Keratinocyte (primary cell): ENCODE measurements around the gene BSCL2. TPM values are rescaled to one million over a fixed set of nuclear protein-coding genes. Genes with fewer than 3 reads are reported as not detected.
A peak's percentile ranks its signal among the peaks of the same experiment; 100 is the strongest.
"Not testable (repeated sequence)": the region's sequence is repeated elsewhere in the genome, so short reads cannot be mapped to it uniquely, and the experiment has no call there.

ENCODE experiments used
- DNase-seq: peaks from one replicate; pipeline ENCODE4 v3.0.0-alpha.2; 2011; ENCODE audit warnings: low read depth, missing footprints, low spot score
- FAIRE-seq: peaks from 2 replicates; lab custom pipeline; 2011; peaks lifted over from hg19 to GRCh38; lab: Jason Lieb, UNC
- H2AFZ ChIP-seq: 2 replicates; pipeline ENCODE4 v1.6.0; 2012; ENCODE audit warnings: low read length, control low read depth, inconsistent platforms; ENCODE audit not compliant: control insufficient read depth
- H3K27ac ChIP-seq: 2 replicates; pipeline ENCODE4 v1.5.1; 2011; ENCODE audit warnings: low read length; ENCODE audit not compliant: control insufficient read depth, insufficient read depth
- H3K27me3 ChIP-seq: 3 replicates; pipeline ENCODE4 v1.6.0; 2011; ENCODE audit warnings: low read length; ENCODE audit not compliant: control insufficient read depth, insufficient read depth; ENCODE audit errors: extremely low read depth
- H3K36me3 ChIP-seq, 2 experiments: 2 replicates in 1 of 2; 3 replicates in 1 of 2; pipeline ENCODE4 v1.5.1; 2011; ENCODE audit warnings: low read length in 2 of 2, mild to moderate bottlenecking in 1 of 2; ENCODE audit not compliant: control insufficient read depth in 2 of 2, insufficient read depth in 2 of 2; ENCODE audit errors: extremely low read depth in 1 of 2
- H3K4me1 ChIP-seq: 3 replicates; pipeline ENCODE4 v1.5.1; 2011; ENCODE audit warnings: low read length; ENCODE audit not compliant: control insufficient read depth, insufficient read depth; ENCODE audit errors: extremely low read depth
- H3K4me2 ChIP-seq: 3 replicates; pipeline ENCODE4 v1.6.0; 2011; ENCODE audit warnings: low read depth, low read length; ENCODE audit not compliant: control insufficient read depth, insufficient read depth; ENCODE audit errors: extremely low read depth
- H3K4me3 ChIP-seq, 3 experiments: fragments of 200-600 bp in 1 of 3; sonication (generic) in 1 of 3; 2 replicates in 2 of 3; 3 replicates in 1 of 3; pipeline ENCODE4 v1.5.1; 2011 to 2016; ENCODE audit warnings: low read length in 3 of 3, mild to moderate bottlenecking in 3 of 3, control low read depth in 2 of 3, inconsistent platforms in 1 of 3, low read depth in 1 of 3, mixed read lengths in 1 of 3, mixed run types in 1 of 3, moderate library complexity in 1 of 3; ENCODE audit not compliant: control insufficient read depth in 2 of 3, insufficient read depth in 2 of 3; ENCODE audit errors: extremely low read depth in 1 of 3
- H3K79me2 ChIP-seq: 2 replicates; pipeline ENCODE4 v1.6.0; 2012; ENCODE audit warnings: low read length; ENCODE audit not compliant: control insufficient read depth, insufficient read depth
- H3K9ac ChIP-seq: 3 replicates; pipeline ENCODE4 v1.6.0; 2011; ENCODE audit warnings: low read length; ENCODE audit not compliant: control insufficient read depth, insufficient read depth; ENCODE audit errors: extremely low read depth
- H3K9me1 ChIP-seq: 3 replicates; pipeline ENCODE4 v1.6.0; 2011; ENCODE audit warnings: low read length; ENCODE audit not compliant: control insufficient read depth, insufficient read depth; ENCODE audit errors: extremely low read depth
- H3K9me3 ChIP-seq: 2 replicates; pipeline ENCODE4 v1.5.1; 2012; ENCODE audit warnings: low read depth, low read length; ENCODE audit not compliant: control insufficient read depth
- H4K20me1 ChIP-seq: 3 replicates; pipeline ENCODE4 v1.6.0; 2011; ENCODE audit warnings: low read length; ENCODE audit not compliant: control insufficient read depth, insufficient read depth; ENCODE audit errors: extremely low read depth
- EZH2 ChIP-seq: IDR thresholded peaks from one replicate; pipeline ENCODE4 v1.6.1; 2012; ENCODE audit warnings: inconsistent platforms, mild to moderate bottlenecking, low read length, moderate library complexity
- dilution Hi-C: fragments of 300-500 bp; cut with MboI; formaldehyde crosslinking; loops from one replicate; pipeline ENCODE4 v1.7.0; 2020; ENCODE audit warnings: low sequenced_read_pairs; ENCODE audit not compliant: extremely low pct_ligation_motif_present
- polyA plus RNA-seq, 5 experiments: library from polyadenylated mRNA; depleted of rRNA in 3 of 5; stranded (reverse) in 3 of 5; stranded (forward) in 1 of 5; unstranded in 1 of 5; fragments of >200 nt; gene quantifications; 1 replicate in 1 of 5; 2 replicates in 3 of 5; 3 replicates in 1 of 5; pipeline versions ENCODE4 v1.2.1 to v1.2.3, GENCODE V29; 2011 to 2012; ENCODE audit warnings: missing spikeins in 2 of 5, low read depth in 1 of 5, low replicate concordance in 1 of 5
- TF ChIP-seq, protein P1 (sequence below), 3 experiments: IDR thresholded peaks in 1 of 3; conservative IDR thresholded peaks in 1 of 3; optimal IDR thresholded peaks in 1 of 3; 2 replicates in 2 of 3; 3 replicates in 1 of 3; pipeline versions ENCODE3 to v1.5.1; 2011; ENCODE audit warnings: low read length in 3 of 3, mild to moderate bottlenecking in 3 of 3, moderate library complexity in 2 of 3, control low read depth in 1 of 3, inconsistent platforms in 1 of 3; ENCODE audit not compliant: insufficient read depth in 2 of 3; ENCODE audit errors: extremely low read depth in 1 of 3

The BSCL2 gene
- polyA plus RNA-seq, 1 donor (not counting 4 experiments of a cell fraction or from before 2014, with no cell fraction given): 21.9 TPM

DNA sequence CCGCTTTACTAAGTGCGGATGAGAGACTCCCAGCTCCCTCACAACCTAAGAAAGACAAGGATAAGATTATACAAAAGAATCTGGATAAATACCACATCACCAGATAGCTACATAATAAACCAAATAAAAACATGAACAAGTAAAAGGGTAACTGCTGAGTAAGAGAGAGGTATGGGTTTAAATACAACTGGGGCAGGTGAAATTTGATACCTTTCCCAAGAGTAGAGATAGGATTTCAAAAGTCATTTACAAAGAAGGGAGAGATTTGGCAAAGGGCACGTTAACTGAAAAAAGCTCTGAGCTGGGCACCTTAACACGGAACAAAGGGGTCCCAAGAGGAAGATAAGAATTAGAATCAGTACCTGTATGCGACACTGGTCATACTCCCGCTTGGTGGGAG lies 30.1 kb downstream of the BSCL2 start:
- H3K79me2 ChIP-seq: peaks cover 36% of the 10 kb centered on the region

DNA sequence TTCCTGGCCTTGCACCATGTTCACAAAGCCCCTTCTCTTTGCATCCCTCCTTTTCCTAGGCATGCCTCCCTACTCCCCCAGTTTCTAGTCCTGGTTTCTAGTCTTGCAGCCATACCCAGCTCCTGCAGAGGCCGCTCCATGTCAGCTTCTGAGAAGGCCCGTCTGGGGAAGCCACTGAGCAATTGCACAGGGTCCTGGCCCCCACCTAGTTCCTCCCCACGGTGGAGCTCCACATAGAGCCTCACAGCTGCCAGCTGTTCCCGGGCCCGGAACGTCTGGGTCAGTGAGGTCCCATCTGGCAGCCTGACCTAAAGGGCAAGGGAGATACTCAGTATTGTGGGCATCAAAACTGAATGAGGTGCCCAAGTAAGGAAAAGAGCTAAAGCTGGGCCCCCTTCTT lies 30.5 kb downstream of the BSCL2 start:
- no peak for FAIRE-seq
- peaks cover 11 to 19% of the 10 kb centered on the region in 2 experiments for H3K36me3 ChIP-seq
- dilution Hi-C loops: no loop called here

More for the DNA sequence above, 30.1 kb downstream of the BSCL2 start:
- no peak for FAIRE-seq
- Histone ChIP-seq H4K20me1 (no peaks in the 10 kb centered on the region), H3K27me3 (no peaks in the 10 kb centered on the region), H3K27ac (peak overlapping the region; percentile 14), H3K9me3 (no peaks in the 10 kb centered on the region), H3K9ac (no peak overlapping the region), H3K4me2 (no peak overlapping the region), H3K9me1 (no peaks in the 10 kb centered on the region), H2AFZ (no peak overlapping the region), H3K36me3 (peaks cover 11 to 19% of the 10 kb centered on the region in 2 experiments), H3K4me1 (peaks cover 20% of the 10 kb centered on the region), H3K4me3 (no peak overlapping the region)
- TF ChIP-seq, protein P1, sequence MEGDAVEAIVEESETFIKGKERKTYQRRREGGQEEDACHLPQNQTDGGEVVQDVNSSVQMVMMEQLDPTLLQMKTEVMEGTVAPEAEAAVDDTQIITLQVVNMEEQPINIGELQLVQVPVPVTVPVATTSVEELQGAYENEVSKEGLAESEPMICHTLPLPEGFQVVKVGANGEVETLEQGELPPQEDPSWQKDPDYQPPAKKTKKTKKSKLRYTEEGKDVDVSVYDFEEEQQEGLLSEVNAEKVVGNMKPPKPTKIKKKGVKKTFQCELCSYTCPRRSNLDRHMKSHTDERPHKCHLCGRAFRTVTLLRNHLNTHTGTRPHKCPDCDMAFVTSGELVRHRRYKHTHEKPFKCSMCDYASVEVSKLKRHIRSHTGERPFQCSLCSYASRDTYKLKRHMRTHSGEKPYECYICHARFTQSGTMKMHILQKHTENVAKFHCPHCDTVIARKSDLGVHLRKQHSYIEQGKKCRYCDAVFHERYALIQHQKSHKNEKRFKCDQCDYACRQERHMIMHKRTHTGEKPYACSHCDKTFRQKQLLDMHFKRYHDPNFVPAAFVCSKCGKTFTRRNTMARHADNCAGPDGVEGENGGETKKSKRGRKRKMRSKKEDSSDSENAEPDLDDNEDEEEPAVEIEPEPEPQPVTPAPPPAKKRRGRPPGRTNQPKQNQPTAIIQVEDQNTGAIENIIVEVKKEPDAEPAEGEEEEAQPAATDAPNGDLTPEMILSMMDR (optimal IDR thresholded peaks at IDR 0.05 in 1 of 3, IDR thresholded peaks at IDR 0.05 in 1 of 3, conservative IDR thresholded peaks at IDR 0.05 in 1 of 3; ENCODE audit: extremely low read depth in 1 of 3, insufficient read depth in 2 of 3, low read length in 3 of 3): no peak
- TF ChIP-seq EZH2: no peak
- dilution Hi-C loops: no loop called here
- DNase-seq: no peak

DNA sequence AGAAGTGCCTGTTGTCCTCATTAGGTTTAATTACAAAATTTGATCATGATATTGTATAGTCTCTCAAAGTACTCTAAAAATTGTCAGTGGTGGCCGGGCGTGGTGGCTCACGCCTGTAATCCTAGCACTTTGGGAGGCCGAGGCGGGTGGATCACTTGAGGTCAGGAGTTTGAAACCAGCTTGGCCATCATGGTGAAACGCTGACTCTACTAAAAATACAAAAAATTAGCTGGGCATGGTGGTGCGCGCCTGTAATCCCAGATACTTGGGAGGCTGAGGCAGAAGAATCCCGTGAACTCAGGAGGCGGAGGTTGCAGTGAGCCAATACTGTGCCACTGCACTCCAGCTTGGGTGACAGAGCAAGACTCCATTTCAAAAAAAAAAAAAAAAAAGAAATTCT lies 31.8 kb downstream of the BSCL2 start:
- H3K36me3 ChIP-seq: peaks cover 11 to 19% of the 10 kb centered on the region in 2 experiments

More for the DNA sequence above, 30.5 kb downstream of the BSCL2 start:
- H3K9ac ChIP-seq: no peak overlapping the region
- no peaks in the 10 kb centered on the region for H4K20me1 ChIP-seq
- no peak overlapping the region for H2AFZ ChIP-seq
- no peak overlapping the region for H3K4me3 ChIP-seq
- H3K9me1 ChIP-seq: no peaks in the 10 kb centered on the region
- peaks cover 40% of the 10 kb centered on the region for H3K79me2 ChIP-seq
- no peak overlapping the region for H3K4me2 ChIP-seq
- H3K27me3 ChIP-seq: no peaks in the 10 kb centered on the region
- DNase-seq: no peak
- H3K27ac ChIP-seq: no peak overlapping the region
- TF ChIP-seq EZH2: no peak
- TF ChIP-seq, protein P1 (optimal IDR thresholded peaks at IDR 0.05 in 1 of 3, IDR thresholded peaks at IDR 0.05 in 1 of 3, conservative IDR thresholded peaks at IDR 0.05 in 1 of 3; ENCODE audit: extremely low read depth in 1 of 3, insufficient read depth in 2 of 3, low read length in 3 of 3): no peak
- no peaks in the 10 kb centered on the region for H3K9me3 ChIP-seq
- H3K4me1 ChIP-seq: peaks cover 20% of the 10 kb centered on the region

More for the DNA sequence above, 31.8 kb downstream of the BSCL2 start:
- H3K9me3 ChIP-seq, H2AFZ ChIP-seq, FAIRE-seq, H3K4me3 ChIP-seq, DNase-seq, H4K20me1 ChIP-seq, H3K9me1 ChIP-seq, H3K4me2 ChIP-seq, dilution Hi-C loops, H3K9ac ChIP-seq, H3K27ac ChIP-seq, H3K27me3 ChIP-seq: not testable (repeated sequence)
- peaks cover 20% of the 10 kb centered on the region for H3K4me1 ChIP-seq
- peaks cover 48% of the 10 kb centered on the region for H3K79me2 ChIP-seq
